Coronary artery (tissue), 2 donors: Measurements from ENCODE around the gene RTF1.

Experiments used
- DNase-seq: peaks from one replicate; pipeline ENCODE4 v3.0.0-alpha.2; 2017; ENCODE audit warnings: low spot score
- H3K27ac ChIP-seq, 2 donors: fragments of 200-600 bp; sonication (generic); one replicate each; pipeline ENCODE4 v1.5.1; 2016 to 2019
- H3K4me3 ChIP-seq: fragments of 200-600 bp; sonication (generic); 2 replicates; pipeline ENCODE4 v1.5.1; 2016; ENCODE audit warnings: mild to moderate bottlenecking, moderate library complexity
- TF ChIP-seq, protein P1 (sequence below): fragments of 200-600 bp; sonication (generic); IDR thresholded peaks from one replicate; pipeline ENCODE4 v1.5.1; 2019; ENCODE audit warnings: antibody characterized with exemption

RTF1 gene

DNA sequence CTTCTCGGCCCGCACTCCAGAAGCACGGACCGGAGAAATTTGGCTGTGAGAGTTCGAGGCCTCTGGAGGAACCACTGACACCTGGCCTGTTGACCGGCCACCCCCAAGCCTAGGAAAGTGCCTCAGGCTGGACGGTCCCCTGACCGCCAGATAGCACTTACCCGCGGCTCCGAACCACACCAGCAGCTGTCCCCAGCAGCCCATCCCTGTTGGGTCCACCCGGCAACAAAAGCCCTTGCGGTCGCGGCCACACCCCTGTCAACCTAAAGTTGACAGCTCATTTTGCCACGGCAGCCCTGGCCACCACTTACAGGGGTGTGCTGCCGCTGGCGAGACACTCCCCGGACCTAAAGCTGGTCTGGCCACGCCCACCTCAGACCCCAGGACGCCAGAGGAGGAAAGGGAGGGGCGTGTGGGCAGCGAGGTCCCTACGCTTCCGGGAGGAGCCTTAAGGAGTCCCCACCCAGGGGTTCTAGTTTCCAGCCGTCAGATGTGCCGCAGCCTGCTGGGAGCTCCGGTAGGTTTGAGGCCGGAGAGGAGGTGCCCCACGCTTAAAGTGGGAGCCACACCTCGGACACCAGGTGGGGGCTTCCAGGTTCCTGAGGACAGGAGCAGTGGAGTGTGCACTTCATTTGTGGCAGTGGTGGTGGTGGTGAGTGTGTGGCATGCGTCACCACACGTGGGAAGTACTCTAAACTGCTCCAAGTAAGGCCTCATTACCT lies 96.8 kb downstream of the RTF1 start, which contains the start of gene LTK:
LTK (minus strand) TSS at position 322 of the 722 bp plus-strand sequence; CDS start at position 204, 118 bp downstream.
- Histone ChIP-seq H3K27ac (no peak within 1 kb of the TSS), H3K4me3 (peak within 1 kb of the TSS; percentile 70)
- no peak for DNase-seq
- TF ChIP-seq, protein P1, sequence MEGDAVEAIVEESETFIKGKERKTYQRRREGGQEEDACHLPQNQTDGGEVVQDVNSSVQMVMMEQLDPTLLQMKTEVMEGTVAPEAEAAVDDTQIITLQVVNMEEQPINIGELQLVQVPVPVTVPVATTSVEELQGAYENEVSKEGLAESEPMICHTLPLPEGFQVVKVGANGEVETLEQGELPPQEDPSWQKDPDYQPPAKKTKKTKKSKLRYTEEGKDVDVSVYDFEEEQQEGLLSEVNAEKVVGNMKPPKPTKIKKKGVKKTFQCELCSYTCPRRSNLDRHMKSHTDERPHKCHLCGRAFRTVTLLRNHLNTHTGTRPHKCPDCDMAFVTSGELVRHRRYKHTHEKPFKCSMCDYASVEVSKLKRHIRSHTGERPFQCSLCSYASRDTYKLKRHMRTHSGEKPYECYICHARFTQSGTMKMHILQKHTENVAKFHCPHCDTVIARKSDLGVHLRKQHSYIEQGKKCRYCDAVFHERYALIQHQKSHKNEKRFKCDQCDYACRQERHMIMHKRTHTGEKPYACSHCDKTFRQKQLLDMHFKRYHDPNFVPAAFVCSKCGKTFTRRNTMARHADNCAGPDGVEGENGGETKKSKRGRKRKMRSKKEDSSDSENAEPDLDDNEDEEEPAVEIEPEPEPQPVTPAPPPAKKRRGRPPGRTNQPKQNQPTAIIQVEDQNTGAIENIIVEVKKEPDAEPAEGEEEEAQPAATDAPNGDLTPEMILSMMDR: no peak

DNA sequence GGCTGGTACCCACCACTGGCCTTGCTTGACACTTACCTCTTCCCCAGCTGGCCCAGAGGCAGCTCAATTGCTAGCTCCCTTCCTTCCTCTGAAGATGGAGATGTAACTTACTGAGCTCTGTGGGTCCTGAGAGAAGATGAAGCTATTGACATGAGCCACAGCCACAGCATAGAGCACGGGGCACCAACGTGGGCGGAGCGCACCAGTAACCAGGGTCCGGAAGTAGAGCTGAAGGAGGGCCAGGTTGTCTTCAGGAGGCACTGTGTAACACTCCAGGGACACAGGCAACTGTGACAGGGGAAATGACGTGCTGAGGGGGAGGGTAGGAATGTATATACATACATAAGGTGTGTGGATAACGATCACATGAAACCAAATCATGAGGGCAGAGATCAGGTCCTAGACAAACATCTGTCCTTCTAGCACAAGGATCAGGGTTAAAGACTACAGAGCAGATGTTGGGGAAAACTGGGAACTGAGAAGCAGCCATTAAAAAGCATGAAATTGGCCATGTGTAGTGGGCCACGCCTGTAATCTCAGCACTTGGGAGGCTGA lies 101.1 kb downstream of the RTF1 start:
- Histone ChIP-seq H3K27ac (no peak overlapping the region), H3K4me3 (no peak overlapping the region)
- no peak for DNase-seq
- TF ChIP-seq, protein P1: no peak

DNA sequence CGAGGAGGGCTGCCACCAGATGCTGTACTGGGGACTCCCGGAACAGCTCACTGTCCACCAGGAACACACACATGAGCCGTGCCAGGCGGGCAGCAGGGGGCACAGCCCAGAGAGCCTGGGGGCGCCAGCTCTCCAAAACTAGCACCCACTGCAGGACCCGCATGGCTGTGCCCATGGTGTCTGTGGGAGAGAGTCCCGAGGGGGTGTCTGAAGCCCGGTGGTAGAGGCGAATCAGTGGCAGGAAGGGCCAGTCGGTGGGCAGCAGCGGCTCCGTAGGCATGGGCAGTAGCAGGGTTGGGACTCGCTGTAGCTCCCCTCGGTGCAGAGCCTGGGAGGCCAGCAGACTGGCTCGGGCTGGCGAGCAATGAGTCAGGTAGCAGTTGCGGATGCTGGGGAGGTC lies 103.7 kb downstream of the RTF1 start:
- TF ChIP-seq, protein P1: no peak
- Histone ChIP-seq H3K27ac (no peak overlapping the region), H3K4me3 (no peak overlapping the region)
- DNase-seq: no peak

DNA sequence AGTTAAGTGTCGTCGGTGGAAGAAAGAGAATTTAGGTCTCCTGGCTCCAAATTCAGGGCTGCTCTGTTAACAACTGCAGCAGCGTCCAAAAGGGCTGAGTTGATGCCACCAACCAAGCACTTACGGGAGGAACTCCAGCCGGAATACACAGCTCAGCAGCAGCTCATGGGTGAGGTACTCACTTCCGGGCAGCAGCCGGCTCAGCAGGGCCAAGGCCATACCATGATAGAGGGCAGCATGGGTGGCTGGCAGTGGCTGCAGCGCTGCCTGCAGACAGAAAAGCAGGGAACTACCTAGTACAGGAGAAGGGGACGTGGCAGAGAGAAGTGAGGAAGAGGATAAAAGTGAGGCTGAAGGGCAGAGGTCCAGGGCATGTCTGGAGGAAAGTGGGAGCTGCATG lies 104.7 kb downstream of the RTF1 start:
- TF ChIP-seq, protein P1: no peak
- no peak overlapping the region for H3K27ac ChIP-seq
- DNase-seq: no peak
- no peak overlapping the region for H3K4me3 ChIP-seq

DNA sequence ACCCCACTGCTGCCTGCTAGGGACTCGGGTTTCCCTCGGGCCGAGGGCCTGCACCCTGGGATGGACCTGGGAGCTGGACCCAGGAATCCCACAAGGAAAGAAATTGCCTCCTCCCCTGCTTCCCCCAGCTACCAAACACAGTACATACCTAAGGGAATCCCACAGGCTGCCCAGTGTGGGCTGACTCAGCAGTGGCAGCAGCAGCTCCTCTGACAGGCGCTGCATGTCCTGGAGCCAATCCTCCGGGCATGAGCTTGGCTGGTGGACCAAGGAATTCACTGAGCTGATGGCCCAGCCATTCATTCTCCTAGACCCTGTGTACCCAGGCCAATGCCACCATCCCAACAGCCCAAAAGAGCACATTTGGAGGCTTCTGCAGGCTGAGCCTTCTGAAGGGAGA lies 106.2 kb downstream of the RTF1 start:
- TF ChIP-seq, protein P1: no peak
- no peak overlapping the region for H3K27ac ChIP-seq
- no peak overlapping the region for H3K4me3 ChIP-seq
- DNase-seq: no peak

DNA sequence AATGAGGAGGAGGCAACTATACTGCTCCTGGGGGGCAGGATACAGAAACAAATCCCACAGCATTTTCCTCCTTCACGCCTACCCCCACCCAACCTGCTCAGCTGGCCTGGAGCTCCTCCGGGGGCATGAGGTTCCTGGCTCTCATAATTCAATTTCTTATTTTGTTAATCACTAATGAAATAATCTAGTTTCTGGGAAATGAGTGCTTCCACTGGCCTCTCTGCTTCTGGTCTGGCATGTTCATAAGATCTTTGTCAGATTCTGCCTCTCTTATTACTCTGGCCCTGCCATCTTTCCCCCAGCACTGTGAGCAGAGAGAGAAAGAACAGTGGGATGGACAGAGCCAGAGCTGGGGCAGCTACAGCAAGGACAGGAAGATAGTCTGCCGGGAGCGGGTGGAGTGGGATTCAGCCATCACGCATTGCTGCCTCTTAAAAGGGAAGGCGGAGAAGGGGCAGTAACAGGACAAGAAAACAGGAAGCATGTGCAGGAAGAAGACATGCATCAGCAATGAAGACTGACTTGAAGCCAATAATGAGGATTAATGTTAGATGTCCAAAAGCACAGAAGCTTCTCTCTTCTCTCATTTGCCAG lies 113.6 kb downstream of the RTF1 start:
- no peak for DNase-seq

More for the DNA sequence above, 113.6 kb downstream of the RTF1 start:
- Histone ChIP-seq H3K4me3 (no peak overlapping the region), H3K27ac (no peak overlapping the region)
- TF ChIP-seq, protein P1: no peak
